ENCODE data around the gene CKM. TPM values are rescaled to one million over a fixed set of nuclear protein-coding genes. Genes with fewer than 3 reads are reported as not detected.
A peak's percentile ranks its signal among the peaks of the same experiment; 100 is the strongest.

The CKM gene
- total RNA-seq, 4 donors from 2014 or later = 0.27 TPM; not detected in 3

DNA sequence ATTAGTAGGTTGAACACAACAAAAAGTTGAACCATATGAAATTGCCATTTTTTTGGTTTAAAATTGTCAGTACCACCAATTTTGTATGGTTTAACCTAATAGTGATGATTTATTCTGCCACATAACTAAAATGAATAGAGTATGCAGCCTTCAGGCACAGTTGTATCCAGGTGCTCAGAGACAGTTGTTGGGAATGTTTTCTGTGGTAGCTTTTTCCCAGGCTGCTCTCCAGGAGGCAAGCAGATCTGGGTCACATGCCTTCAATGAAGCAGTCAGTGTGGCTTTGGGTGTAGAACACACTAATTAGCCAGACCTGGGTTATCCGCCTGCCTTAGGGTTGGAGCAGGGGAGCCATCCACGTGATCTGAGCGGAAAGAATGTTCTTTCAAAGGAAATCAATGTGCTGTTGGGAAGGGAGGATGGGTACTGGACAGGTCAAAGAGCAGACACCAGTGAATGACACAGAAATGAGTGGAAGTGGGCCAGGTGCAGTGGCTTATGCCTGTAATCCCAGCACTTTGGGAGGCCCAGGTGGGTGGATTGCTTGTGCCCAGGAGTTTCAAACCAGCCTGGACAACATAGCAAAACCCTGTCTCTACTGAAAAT, 43.0 kb downstream of the CKM start:
- peak in 1 of 2 donors; percentile 17 for DNase-seq
- intact Hi-C loops (cut with DNase I) = no loop called here
- Histone ChIP-seq H3K4me3 (replicated peaks in 1 of 3) (no peak overlapping the region), H3K27ac (no peak overlapping the region), H3K9me3 (no peaks in the 10 kb centered on the region), H3K27me3 (no peaks in the 10 kb centered on the region), H3K4me1 (no peaks in the 10 kb centered on the region), H3K36me3 (peaks cover 4 to 17% of the 10 kb centered on the region in 2 donors)
- WGBS, 2 donors = 85 to 96% methylated on average over 3 of the region's 3 CpGs
- no peak for TF ChIP-seq POLR2A (IDR thresholded peaks at IDR 0.05)
- TF ChIP-seq, protein P1, sequence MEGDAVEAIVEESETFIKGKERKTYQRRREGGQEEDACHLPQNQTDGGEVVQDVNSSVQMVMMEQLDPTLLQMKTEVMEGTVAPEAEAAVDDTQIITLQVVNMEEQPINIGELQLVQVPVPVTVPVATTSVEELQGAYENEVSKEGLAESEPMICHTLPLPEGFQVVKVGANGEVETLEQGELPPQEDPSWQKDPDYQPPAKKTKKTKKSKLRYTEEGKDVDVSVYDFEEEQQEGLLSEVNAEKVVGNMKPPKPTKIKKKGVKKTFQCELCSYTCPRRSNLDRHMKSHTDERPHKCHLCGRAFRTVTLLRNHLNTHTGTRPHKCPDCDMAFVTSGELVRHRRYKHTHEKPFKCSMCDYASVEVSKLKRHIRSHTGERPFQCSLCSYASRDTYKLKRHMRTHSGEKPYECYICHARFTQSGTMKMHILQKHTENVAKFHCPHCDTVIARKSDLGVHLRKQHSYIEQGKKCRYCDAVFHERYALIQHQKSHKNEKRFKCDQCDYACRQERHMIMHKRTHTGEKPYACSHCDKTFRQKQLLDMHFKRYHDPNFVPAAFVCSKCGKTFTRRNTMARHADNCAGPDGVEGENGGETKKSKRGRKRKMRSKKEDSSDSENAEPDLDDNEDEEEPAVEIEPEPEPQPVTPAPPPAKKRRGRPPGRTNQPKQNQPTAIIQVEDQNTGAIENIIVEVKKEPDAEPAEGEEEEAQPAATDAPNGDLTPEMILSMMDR (IDR thresholded peaks at IDR 0.05) = no peak

DNA sequence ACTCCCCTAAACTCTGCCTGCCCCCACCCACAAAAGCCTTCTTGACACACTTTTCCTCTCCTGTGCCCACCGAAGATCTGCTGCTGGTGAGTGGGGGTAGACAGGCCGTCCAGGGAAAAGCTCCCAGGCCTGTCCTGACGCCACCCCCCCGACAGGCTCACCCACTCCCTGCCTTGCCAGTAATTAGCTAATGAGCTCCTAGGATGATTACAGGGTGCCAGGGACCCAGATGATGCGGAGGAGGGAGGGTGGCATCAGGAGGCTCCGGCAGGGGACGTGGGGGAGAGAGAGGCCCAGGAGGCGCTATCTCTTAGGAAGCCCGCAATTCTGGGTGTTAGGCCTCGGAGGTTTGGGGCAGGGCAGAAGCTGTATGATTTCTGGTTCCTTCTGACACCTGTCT, 44.6 kb downstream of the CKM start:
- Histone ChIP-seq H3K27me3 (no peaks in the 10 kb centered on the region), H3K9me3 (no peaks in the 10 kb centered on the region), H3K36me3 (peaks cover 4 to 17% of the 10 kb centered on the region in 2 donors), H3K27ac (no peak overlapping the region), H3K4me1 (no peaks in the 10 kb centered on the region), H3K4me3 (replicated peaks in 1 of 3) (no peak overlapping the region)
- WGBS, 2 donors = 92 to 93% methylated on average over 10 of the region's 10 CpGs
- TF ChIP-seq, protein P1 (IDR thresholded peaks at IDR 0.05) = no peak
- no peak for DNase-seq
- intact Hi-C loops (cut with DNase I) = no loop called here

DNA sequence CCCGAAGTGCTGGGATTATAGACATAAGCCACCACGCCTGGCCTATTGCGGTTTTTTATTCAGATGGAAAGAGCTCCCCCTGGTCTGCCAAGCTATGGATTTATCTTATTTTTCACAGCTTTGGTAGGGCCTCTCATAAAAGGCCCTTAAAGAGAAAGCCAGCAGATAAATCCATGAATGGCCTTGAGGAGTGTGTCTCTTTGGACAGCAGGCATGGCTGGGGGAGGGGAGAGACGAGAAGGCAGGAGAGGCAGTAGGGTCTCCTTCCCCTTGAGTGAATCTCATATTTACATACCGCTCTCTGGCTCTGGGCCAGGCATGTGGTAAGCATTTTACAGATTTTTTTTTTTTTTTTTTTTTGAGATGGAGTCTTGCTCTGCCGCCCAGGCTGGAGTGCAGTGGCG, 46.4 kb downstream of the CKM start:
- Histone ChIP-seq H3K27ac (no peak overlapping the region), H3K4me3 (replicated peaks in 1 of 3) (no peak overlapping the region), H3K9me3 (no peaks in the 10 kb centered on the region), H3K4me1 (no peaks in the 10 kb centered on the region), H3K27me3 (no peaks in the 10 kb centered on the region), H3K36me3 (peaks cover 13 to 23% of the 10 kb centered on the region in 2 donors)
- intact Hi-C loops (cut with DNase I) = no loop called here
- DNase-seq = no peak
- WGBS, 2 donors = 87 to 91% methylated on average over 7 of the region's 7 CpGs
- TF ChIP-seq, protein P1 (IDR thresholded peaks at IDR 0.05) = no peak
- TF ChIP-seq POLR2A (IDR thresholded peaks at IDR 0.05) = no peak

DNA sequence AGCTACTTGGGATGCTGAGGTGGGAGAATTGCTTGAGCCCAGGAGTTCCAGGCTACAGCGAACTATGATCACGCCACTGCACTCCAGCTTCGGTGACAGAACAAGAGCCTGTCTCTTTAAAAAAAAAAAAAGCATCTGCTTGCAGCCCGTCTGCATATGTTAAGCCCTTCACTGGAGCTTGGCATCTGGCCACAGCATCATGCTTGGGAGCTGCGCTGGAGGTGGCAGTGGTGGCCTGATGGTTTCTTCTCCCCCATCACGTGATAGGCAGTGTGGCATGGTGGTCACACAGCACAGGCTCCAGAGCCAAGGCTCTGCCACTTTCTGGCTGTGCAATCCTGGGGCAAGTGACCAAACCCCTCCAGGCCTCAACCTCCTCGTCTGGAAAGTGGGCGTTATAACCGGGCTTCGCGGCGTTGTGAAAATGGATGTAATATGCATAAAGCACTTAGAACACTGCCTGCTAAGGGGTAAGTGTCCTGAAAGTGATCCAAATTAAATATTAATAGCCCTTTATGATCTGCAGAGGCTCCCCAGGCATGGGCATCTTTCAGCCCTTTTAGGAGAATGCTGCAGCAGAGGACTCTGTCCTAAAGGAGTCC, 47.2 kb downstream of the CKM start:
- TF ChIP-seq, protein P1 (IDR thresholded peaks at IDR 0.05) = no peak
- no peak for TF ChIP-seq POLR2A (IDR thresholded peaks at IDR 0.05)
- Histone ChIP-seq H3K36me3 (peaks cover 14 to 22% of the 10 kb centered on the region in 2 donors), H3K9me3 (no peaks in the 10 kb centered on the region), H3K4me1 (no peaks in the 10 kb centered on the region), H3K27ac (no peak overlapping the region), H3K27me3 (no peaks in the 10 kb centered on the region), H3K4me3 (replicated peaks in 1 of 3) (no peak overlapping the region)
- no peak for DNase-seq
- 80 to 82% methylated on average over 12 of the region's 12 CpGs for WGBS, 2 donors
- intact Hi-C loops (cut with DNase I) = no loop called here

DNA sequence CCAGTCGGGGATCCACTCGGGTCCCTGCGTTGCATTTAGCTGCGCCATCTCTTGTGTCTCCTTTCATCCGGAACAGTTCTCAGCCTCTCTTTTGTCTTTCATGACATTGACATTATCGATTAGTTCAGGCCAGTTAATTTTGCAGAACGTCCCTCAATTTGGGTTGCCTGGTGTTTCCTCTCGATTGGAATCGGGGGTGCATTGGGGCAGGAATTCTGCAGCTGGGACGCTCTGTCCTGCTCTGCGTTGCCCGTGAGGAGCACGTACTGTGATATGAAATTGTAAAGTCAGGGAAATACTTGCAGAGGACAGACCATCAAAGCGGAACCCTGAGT, 49.2 kb downstream of the CKM start:
- no peak for TF ChIP-seq POLR2A (IDR thresholded peaks at IDR 0.05)
- TF ChIP-seq, protein P1 (IDR thresholded peaks at IDR 0.05) = no peak

More for the DNA sequence above, 49.2 kb downstream of the CKM start:
- no peaks in the 10 kb centered on the region for H3K4me1 ChIP-seq
- WGBS, 2 donors = 82 to 84% methylated on average over 14 of the region's 14 CpGs
- H3K36me3 ChIP-seq = peaks cover 14 to 20% of the 10 kb centered on the region in 2 donors
- no peak overlapping the region for H3K27ac ChIP-seq
- H3K4me3 ChIP-seq (replicated peaks in 1 of 3) = no peak overlapping the region
- intact Hi-C loops (cut with DNase I) = no loop called here
- DNase-seq = no peak
- no peaks in the 10 kb centered on the region for H3K27me3 ChIP-seq
- no peaks in the 10 kb centered on the region for H3K9me3 ChIP-seq

Data from thyroid gland (tissue), 4 donors.